ENCODE results near the gene MDM2.
"Not testable (repeated sequence)": the region's sequence is repeated elsewhere in the genome, so short reads cannot be mapped to it uniquely, and the experiment has no call there.

Gene MDM2

DNA sequence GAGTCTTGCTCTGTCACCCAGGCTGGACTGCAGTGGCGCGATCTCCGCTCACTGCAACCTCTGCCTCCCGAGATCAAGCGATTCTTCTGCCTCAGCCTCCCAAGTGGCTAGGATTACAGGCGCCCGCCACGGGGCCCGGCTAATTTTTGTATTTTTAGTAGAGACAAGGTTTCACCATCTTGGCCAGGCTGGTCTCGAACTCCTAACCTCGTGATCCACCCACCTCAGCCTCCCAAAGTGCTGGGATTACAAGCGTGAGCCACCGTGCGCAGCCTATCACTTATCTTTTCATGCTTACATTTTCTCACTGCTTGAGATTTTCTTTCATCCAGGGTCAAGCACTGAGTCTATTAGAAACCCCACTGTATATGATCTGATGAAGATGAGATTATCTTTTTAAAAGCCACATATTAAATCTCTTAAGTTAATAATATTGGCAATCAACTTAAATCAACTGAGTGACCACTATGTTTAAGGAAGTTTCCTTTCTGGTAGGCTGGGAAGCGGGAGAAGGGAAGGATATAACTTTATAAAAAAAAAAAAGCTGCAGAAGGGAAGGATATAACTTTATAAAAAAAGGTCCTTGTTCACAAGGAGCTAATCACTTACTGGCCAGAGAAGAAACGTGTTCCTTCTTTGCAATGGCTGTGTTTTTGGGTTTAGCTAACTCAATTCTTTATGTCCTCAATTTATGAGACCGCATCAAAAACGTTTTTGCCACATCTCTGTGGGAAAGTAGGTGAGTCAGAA lies 1.3 kb upstream of the MDM2 start:
- no peak for DNase-seq

DNA sequence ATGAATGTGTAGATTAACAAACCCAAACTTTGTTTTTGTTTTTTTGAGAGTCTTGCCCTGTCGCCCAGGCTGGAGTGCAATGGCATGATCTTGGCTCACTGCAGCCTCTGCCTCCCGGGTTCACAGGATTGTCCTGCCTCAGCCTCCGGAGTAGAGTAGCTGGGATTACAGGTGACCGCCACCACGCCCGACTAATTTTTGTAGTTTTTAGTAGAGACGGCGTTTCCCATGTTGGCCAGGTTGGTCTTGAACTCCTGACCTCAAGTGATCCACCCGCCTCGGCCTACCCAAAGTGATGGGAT lies 752 bp upstream of the MDM2 start:
- DNase-seq = not testable (repeated sequence)

DNA sequence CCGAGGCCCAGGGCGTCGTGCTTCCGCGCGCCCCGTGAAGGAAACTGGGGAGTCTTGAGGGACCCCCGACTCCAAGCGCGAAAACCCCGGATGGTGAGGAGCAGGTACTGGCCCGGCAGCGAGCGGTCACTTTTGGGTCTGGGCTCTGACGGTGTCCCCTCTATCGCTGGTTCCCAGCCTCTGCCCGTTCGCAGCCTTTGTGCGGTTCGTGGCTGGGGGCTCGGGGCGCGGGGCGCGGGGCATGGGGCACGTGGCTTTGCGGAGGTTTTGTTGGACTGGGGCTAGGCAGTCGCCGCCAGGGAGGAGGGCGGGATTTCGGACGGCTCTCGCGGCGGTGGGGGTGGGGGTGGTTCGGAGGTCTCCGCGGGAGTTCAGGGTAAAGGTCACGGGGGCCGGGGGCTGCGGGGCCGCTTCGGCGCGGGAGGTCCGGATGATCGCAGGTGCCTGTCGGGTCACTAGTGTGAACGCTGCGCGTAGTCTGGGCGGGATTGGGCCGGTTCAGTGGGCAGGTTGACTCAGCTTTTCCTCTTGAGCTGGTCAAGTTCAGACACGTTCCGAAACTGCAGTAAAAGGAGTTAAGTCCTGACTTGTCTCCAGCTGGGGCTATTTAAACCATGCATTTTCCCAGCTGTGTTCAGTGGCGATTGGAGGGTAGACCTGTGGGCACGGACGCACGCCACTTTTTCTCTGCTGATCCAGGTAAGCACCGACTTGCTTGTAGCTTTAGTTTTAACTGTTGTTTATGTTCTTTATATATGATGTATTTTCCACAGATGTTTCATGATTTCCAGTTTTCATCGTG lies 612 bp downstream of the MDM2 start:
- DNase-seq = peak; percentile 98

DNA sequence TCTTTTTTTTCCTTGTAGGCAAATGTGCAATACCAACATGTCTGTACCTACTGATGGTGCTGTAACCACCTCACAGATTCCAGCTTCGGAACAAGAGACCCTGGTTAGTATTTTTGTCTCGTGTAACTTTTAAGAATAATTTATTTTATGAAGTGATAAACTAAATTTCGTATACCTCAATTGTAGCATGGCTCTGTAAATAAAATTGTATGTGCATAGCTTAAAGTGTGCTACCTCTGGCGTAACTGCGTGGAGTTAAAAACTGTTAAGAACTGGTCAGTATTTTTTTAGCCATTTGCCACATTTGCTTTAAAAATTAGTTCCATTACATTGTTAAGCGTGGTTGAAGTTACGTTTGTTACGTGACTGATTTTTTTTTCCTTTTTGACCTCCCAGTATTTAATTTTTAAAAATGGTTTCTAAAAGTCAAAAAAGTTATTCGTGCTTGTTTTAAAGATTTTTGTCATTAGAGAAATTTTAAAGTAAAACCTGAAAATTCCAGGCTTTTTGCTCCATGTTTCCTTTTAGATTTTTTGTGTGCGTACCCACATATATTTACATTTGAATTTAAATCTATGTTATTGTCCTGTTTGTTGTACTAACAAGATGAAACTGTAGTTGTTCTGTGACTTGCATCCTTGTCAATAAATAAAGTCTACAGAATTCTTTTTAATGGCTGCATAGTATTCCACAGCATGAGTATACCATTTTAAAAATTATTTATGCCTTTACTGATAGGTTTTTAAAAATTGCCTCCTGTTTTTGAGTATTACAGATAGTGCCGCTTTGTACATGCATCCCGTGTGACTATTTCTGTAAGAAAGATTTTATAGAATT lies 1.4 kb downstream of the MDM2 start:
- DNase-seq = no peak

DNA sequence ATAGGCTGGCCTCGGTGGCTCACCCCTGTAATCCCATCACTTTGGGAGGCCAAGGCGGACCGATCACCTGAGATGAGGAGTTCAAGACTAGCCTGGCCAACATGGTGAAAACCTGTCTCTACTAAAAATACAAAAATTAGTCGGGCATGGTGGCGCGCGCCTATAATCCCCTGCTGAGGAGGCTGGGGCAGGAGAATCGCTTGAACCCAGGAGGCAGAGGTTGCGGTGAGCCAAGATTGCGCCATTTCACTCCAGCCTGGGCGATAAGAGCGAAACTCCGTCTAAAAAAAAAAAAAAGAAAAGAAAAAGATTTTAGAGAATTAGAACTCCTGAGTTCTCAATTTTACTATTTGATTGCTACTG lies 2.0 kb downstream of the MDM2 start:
- DNase-seq = not testable (repeated sequence)

DNA sequence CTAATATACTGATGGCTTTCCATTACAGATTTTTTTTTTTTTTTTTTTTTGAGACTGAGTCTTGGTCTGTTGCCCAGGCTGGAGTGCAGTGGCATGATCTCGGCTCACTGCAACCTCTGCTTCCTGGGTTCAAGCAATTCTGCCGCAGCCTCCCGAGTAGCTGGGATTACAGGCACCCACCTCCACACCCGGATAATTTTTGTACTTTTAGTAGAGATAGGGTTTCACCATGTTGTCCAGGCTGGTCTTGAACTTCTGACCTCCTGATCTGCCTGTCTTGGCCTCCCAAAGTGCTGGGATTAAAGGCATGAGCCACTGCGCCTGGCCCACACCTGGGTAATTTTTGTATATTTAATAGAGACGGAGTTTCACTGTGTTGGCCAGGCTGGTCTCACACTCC lies 3.6 kb downstream of the MDM2 start:
- not testable (repeated sequence) for DNase-seq

DNA sequence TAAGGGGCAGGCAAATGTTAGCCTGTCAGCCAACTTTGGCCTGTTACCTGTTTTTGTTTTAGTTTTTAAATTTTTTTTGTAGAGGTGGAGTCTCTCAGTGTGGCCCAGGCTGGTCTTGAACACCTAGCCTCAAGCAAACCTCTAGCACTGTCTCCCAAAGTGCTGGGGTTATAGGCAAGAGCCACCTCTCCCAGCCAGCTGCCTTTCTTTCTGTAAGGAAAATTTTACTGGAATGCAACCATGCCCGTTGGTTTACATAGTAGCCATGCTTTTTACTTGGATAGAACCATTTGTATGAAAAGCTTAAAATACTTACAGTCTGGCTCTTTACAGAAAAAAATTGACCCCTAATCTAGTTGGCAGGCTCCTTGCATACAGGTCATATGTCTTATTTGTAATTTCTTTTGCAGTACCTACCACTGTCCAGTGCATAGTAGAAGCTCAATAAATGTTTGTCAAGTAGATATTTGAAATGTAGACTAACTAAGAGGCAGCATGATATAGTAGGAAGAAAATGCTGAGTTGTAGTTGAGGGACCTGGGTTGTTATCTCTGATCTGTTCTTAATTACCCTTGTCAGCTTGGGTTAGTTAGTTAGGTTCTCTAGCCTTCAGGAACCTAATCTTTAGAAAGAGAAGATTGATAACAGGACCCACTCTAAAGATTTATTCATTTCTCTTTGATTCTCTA lies 4.7 kb downstream of the MDM2 start:
- DNase-seq = no peak

DNA sequence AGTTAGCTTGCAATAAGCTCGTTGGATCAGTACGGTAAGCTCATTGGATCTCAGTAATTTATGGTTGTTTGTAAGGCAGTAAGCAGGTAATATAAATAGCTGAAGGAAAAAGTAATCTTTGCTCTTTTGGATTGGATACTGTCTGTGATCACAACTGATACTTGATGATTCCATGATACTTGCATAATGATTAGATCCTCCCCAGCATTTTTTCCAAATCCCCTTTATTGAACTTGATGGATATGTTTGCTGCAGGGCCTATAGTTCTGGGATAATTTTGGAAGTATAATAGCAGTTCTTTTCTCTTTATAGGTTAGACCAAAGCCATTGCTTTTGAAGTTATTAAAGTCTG lies 5.2 kb downstream of the MDM2 start:
- DNase-seq = no peak

DNA sequence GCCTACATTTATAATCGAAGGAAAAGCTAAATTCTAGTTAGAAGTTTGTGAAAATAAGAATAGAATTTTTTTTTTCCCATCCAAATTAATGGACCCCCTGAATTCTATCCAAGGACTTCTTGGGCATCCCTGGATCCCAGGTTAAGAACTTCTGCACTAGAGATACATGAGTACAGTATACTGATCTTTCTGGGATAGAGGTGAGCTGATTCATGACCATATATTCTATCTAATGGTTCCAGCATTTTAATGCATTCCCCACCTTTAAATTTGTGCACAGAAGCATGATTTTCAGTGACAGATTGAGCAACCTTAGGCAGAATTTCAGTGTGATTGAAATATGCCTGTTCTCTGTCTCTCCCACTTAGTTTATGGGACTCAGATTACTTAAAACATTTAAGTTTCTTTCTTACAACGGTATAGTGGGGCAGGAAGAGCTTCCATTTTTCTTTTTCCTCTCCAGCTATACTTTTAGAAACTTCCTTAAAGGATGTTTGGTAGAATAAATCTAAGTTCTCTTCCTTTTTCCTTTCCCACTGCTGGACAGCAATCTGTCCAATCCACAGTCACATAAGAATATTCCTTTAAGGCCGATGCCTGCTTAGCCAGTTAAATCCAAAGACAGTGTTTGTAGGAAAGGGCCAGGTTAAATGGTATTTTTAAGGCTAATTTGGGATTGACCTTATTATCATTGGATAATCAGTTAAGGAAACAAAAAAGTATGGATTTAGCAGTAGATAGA lies 6.7 kb downstream of the MDM2 start:
- no peak for DNase-seq

DNA sequence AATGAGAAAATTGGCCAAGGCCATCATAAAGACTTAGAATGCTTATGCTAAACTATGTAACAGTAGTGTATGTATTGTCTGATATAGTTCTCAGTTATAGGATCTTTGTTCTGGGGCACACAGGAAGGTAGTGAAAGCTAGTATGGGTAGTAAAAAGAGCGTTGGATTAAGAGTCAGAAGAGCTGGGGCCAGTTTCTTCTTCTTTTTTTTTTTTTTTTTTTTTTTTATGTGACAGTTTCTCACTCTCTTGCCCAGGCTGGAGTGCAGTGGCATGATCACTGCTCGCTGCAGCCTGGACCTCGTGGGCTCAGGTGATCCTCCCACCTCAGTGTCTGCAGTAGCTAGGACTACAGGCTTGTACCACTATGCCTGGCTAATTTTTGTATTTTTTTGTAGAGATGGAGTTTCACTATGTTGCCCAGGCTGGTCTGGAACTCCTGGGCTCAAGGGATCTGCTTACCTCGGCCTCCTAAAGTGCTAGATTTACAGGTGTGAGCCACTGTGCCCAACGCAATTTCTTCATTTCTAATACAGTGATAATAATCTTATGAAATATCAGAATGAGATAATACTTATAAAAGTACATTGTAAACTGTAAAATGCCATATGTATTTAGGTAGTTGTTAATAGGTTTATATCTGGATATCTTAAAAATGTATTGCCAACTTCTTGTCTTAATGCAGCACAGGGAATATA lies 7.4 kb downstream of the MDM2 start:
- DNase-seq = no peak

DNA sequence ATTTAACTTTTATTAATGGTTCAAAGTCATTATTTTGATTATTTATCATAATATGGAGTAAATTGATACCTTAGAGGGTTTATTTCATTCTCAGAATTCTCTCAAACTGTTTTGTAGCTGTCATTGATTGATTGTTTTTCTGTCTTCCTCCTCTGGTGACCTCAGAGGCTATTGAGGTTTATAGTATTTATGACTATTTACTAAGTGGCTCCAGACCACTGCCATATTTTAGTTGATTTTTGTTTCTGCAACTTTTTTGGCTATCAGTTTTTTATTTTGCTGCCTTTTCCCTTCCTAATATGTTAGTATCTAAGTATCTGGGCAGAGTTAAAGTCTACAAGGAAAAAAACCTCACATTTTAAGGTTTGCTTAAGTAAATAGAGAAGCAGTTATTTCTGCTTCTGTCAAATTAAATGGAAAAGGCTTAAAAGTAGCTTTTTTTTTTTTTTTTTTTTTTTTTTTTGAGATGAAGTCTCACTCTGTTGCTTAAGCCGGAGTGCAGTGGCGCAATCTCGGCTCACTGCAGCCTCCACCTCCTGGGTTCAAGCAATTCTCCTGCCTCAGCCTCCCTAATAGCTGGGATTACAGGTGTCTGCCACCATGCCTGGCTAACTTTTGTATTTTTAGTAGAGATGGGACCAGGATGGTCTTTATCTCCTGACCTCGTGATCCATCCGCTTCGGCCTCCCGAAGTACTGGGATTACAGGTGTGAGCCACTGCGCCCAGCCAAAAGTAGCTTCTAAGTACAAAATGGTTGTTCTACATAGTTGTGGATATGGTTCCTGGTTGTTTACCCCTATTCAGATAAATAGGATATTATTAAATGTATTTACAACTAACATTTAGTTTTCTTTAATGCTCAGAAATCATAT lies 8.2 kb downstream of the MDM2 start:
- DNase-seq = no peak

DNA sequence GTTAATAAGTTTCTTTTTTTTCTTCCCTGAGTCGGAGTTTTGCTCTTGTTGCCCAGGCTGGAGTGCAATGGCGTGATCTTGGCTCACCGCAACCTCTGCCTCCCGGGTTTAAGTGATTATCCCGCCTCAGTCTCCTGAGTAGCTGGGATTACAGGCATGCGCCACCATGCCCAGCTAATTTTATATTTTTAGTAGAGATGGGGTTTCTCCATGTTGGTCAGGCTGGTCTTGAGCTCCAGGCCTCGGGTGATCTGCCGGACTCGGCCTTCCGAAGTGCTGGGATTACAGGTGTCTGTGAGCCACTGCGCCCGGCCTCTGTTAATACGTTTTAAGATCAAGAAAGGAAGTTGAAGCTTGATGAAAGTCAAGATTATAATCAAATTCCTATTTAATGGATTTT lies 11.5 kb downstream of the MDM2 start:
- DNase-seq = not testable (repeated sequence)

DNA sequence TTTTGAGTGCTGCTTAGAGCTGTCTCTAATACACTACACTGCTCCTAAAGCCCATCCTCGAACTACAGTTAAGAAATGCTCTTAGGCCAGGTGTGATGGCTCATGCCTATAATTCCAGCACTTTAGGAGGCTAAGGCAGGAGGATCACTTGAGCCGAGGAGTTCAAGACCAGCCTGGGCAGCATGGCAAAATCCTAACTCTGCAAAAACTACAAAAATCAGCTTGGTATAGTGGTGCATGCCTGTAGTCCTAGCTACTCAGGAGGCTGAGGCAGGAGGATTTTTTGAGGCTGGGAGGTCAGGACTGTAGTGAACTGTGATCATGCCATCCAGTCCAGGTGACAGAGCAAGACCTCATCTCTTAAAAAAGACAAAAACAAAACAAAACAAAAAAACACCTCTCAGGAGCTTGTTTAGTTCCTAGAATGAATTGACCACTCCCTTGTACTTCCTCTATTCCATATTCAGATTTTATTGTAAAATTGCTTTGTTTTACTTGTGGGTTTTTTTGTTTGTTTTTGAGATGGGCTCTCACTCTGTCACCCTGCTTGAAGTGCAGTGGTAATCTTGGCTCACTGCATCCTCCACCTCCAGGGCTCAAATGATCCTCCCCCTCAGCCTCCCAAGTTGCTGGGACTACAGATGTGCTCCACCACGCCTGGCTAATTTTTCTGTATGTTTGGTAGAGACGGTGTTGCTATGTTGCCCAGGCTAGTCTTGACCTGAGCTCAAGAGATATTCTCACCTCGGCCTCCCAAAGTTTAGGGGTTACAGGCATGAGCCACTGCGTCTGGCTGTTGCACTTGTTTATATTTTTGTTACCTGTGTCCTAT lies 13.6 kb downstream of the MDM2 start:
- no peak for DNase-seq

DNA sequence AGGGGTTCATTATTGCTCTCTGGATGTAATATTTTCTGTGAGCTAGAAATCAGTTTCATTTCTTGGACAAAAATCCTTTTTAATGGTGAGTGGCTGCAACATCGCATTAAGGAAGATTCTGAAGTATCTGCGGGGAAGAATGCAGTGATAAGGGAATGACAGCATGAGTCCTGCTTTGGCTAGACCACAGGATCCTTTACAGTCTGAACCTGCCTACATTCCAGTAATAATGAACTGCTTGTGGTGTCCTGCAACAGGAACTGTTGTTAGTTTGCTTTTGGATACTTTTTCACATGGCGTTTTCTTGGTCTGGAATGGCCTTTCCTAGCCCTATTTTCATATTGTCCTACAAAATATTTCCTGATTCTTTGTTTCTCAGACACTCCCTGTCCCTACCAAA lies 15.7 kb downstream of the MDM2 start:
- DNase-seq = no peak

DNA sequence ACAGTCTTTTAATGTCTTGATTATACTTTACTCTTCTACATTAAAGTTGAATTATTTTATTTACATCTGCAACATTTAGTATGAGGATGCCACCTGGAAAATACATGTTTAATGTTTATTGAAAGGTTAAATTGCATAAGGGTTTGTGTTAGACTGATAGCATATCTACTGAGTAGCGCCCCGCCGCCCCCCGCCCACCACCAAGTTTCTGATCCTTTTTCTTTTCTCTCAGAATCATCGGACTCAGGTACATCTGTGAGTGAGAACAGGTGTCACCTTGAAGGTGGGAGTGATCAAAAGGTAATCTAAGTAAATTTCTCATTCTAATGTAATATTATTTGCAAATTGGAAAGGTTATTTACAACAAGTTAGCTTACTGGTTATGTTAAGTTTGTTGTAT lies 16.2 kb downstream of the MDM2 start:
- DNase-seq = no peak

DNA sequence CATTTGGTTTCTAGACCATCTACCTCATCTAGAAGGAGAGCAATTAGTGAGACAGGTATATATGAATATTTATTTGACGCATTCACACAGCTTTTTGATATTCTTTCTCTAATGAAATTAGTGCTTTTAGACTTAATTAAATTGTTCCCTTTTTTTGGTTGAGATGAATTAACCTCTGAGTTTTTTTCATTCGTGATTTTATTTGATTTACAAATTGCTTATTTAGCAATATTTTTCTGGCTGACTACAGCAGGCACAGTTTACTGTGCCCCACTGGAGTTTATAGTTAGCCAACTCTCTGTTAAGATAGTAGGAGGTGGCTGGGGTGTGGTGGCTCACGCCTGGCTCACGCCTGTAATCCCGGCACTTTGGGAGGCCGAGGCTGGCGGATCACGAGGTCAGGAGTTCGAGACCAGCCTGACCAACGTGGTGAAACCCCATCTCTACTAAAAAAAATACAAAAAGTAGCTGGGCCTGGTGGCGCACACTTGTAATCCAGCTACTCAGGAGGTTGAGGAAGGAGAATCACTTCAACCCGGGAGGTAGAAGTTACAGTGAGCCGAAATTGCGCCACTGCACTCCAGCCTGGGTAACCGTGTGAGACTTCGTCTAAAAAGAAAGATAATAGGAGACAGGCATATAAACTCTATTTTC lies 16.7 kb downstream of the MDM2 start:
- DNase-seq = no peak

DNA sequence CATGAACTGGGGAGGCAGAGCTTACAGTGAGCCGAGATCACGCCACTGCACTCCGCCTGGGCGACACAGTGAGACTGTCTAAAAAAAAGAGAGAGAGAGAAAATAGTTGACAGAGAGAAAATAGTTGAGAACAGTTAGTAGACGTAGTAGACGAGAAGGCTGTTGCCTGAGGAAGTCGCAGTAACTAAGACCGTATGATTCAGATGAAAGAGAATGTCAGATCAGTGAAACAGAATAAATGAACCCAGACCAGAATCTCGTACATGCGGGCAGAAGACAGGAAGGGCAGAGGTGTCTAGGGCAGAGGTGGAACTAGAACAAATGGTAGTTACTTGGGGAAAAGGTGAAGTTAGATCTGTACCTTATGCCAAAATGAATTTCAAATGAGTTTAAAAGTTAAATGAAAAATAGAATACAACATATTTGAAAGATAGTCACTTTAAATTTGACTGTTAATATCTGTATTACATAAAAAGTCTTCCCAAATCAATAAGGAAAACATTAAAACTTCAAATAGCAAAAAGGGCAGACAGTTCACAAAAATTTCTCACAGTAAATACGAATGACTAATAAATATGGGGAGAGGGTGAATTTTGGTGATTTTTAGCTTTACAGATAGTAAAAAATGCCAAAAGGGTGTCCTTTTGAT lies 17.7 kb downstream of the MDM2 start:
- DNase-seq = no peak

DNA sequence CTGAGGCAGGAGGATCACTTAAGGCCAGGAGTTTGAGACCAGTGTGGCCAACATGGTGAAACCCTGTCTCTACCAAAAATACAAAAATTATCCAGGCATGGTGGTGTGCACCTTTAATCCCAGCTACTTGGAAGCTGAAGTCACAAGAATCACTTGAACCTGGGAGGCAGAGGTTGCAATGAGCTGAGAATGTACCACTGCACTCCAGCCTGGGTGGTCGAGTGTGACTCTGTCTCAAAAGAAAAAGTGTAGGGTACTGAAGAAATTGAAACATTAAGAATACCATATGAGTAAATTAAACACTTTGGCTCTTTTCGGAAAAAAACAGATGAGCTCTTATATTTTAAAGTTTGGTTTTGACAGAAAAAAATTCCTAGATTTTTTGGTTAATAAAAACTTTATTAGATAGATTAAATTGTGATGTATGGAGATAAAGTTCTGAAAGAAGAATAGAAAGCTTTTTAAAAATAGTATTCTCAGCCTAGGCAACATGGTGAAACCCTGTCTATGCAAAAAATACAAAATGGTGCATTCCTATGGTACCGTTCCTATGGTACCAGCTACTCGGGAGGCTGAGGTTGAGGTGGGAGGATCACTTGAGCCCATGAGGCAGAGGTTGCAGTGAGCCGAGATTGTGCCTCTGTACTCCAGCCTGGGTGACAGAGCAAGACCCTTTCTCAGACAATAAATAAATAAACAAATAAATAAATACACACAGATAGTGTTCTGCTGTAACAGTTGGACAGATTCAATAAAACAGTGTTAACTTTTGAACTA lies 20.1 kb downstream of the MDM2 start:
- DNase-seq = no peak

Measured in DMS53 (cell line).